ENCODE data around the gene PRDM7.

DNA sequence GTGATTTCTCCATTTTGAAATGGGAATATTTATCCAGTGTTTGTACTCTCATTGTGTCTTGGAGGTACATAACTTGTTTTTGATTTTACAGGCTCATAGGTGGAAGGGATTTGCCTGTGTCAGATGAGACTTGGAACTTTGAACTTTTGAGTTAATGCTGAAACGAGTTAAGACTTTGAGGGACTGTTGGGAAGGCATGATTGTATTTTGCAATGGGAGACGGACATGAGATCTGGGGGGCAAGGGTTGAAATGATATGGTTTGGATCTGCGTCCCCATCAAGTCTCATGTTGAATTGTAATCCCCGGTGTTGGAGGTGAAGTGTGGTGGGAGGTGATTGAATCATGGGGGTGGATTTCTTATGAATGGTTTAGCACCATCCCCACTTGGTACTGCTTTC is 21.8 kb downstream of the PRDM7 start:
- TF ChIP-seq, protein P1, sequence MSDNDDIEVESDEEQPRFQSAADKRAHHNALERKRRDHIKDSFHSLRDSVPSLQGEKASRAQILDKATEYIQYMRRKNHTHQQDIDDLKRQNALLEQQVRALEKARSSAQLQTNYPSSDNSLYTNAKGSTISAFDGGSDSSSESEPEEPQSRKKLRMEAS (CRISPR knock-in tag; IDR thresholded peaks at IDR 0.05): no peak
- TF ChIP-seq ZNF232 (CRISPR knock-in tag; IDR thresholded peaks at IDR 0.05) (no peak), JUN (CRISPR knock-in tag; IDR thresholded peaks at IDR 0.05) (no peak), FOXK1 (CRISPR knock-in tag; IDR thresholded peaks at IDR 0.05) (no peak)
- TF ChIP-seq, protein P2, sequence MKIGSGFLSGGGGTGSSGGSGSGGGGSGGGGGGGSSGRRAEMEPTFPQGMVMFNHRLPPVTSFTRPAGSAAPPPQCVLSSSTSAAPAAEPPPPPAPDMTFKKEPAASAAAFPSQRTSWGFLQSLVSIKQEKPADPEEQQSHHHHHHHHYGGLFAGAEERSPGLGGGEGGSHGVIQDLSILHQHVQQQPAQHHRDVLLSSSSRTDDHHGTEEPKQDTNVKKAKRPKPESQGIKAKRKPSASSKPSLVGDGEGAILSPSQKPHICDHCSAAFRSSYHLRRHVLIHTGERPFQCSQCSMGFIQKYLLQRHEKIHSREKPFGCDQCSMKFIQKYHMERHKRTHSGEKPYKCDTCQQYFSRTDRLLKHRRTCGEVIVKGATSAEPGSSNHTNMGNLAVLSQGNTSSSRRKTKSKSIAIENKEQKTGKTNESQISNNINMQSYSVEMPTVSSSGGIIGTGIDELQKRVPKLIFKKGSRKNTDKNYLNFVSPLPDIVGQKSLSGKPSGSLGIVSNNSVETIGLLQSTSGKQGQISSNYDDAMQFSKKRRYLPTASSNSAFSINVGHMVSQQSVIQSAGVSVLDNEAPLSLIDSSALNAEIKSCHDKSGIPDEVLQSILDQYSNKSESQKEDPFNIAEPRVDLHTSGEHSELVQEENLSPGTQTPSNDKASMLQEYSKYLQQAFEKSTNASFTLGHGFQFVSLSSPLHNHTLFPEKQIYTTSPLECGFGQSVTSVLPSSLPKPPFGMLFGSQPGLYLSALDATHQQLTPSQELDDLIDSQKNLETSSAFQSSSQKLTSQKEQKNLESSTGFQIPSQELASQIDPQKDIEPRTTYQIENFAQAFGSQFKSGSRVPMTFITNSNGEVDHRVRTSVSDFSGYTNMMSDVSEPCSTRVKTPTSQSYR (CRISPR knock-in tag; IDR thresholded peaks at IDR 0.05): no peak
- TF ChIP-seq, protein P3, sequence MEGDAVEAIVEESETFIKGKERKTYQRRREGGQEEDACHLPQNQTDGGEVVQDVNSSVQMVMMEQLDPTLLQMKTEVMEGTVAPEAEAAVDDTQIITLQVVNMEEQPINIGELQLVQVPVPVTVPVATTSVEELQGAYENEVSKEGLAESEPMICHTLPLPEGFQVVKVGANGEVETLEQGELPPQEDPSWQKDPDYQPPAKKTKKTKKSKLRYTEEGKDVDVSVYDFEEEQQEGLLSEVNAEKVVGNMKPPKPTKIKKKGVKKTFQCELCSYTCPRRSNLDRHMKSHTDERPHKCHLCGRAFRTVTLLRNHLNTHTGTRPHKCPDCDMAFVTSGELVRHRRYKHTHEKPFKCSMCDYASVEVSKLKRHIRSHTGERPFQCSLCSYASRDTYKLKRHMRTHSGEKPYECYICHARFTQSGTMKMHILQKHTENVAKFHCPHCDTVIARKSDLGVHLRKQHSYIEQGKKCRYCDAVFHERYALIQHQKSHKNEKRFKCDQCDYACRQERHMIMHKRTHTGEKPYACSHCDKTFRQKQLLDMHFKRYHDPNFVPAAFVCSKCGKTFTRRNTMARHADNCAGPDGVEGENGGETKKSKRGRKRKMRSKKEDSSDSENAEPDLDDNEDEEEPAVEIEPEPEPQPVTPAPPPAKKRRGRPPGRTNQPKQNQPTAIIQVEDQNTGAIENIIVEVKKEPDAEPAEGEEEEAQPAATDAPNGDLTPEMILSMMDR (IDR thresholded peaks at IDR 0.05): no peak
- TF ChIP-seq, protein P4, sequence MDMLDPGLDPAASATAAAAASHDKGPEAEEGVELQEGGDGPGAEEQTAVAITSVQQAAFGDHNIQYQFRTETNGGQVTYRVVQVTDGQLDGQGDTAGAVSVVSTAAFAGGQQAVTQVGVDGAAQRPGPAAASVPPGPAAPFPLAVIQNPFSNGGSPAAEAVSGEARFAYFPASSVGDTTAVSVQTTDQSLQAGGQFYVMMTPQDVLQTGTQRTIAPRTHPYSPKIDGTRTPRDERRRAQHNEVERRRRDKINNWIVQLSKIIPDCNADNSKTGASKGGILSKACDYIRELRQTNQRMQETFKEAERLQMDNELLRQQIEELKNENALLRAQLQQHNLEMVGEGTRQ (CRISPR knock-in tag; IDR thresholded peaks at IDR 0.05): no peak
- TF ChIP-seq, protein P5, sequence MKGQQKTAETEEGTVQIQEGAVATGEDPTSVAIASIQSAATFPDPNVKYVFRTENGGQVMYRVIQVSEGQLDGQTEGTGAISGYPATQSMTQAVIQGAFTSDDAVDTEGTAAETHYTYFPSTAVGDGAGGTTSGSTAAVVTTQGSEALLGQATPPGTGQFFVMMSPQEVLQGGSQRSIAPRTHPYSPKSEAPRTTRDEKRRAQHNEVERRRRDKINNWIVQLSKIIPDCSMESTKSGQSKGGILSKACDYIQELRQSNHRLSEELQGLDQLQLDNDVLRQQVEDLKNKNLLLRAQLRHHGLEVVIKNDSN (CRISPR knock-in tag; IDR thresholded peaks at IDR 0.05): no peak
- TF ChIP-seq, protein P6, sequence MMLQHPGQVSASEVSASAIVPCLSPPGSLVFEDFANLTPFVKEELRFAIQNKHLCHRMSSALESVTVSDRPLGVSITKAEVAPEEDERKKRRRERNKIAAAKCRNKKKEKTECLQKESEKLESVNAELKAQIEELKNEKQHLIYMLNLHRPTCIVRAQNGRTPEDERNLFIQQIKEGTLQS (CRISPR knock-in tag; conservative IDR thresholded peaks at IDR 0.05): no peak
- TF ChIP-seq, protein P7, sequence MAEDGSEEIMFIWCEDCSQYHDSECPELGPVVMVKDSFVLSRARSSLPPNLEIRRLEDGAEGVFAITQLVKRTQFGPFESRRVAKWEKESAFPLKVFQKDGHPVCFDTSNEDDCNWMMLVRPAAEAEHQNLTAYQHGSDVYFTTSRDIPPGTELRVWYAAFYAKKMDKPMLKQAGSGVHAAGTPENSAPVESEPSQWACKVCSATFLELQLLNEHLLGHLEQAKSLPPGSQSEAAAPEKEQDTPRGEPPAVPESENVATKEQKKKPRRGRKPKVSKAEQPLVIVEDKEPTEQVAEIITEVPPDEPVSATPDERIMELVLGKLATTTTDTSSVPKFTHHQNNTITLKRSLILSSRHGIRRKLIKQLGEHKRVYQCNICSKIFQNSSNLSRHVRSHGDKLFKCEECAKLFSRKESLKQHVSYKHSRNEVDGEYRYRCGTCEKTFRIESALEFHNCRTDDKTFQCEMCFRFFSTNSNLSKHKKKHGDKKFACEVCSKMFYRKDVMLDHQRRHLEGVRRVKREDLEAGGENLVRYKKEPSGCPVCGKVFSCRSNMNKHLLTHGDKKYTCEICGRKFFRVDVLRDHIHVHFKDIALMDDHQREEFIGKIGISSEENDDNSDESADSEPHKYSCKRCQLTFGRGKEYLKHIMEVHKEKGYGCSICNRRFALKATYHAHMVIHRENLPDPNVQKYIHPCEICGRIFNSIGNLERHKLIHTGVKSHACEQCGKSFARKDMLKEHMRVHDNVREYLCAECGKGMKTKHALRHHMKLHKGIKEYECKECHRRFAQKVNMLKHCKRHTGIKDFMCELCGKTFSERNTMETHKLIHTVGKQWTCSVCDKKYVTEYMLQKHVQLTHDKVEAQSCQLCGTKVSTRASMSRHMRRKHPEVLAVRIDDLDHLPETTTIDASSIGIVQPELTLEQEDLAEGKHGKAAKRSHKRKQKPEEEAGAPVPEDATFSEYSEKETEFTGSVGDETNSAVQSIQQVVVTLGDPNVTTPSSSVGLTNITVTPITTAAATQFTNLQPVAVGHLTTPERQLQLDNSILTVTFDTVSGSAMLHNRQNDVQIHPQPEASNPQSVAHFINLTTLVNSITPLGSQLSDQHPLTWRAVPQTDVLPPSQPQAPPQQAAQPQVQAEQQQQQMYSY (CRISPR knock-in tag; IDR thresholded peaks at IDR 0.05): no peak

Data from WTC11 (cell line).